ENCODE results near the gene AMBRA1. TPM values are rescaled to one million over a fixed set of nuclear protein-coding genes. Genes with fewer than 3 reads are reported as not detected.

The AMBRA1 gene
- total RNA-seq, 2 experiments from 2014 or later = 24.6 to 30.7 TPM

- Histone ChIP-seq H4K20me1 (ENCODE audit: insufficient read depth, low read length) (no peaks in the 10 kb centered on the region), H3K4me2 (ENCODE audit: low read length) (no peak overlapping the region), H3K9me2 (ENCODE audit: insufficient read depth, low read length) (no peaks in the 10 kb centered on the region), H2AFZ (ENCODE audit: low read length) (no peak overlapping the region), H3K27ac (ENCODE audit: low read depth, low read length, poor library complexity, severe bottlenecking) (no peak overlapping the region), H3K4me1 (ENCODE audit: insufficient read depth, low read length, poor library complexity, severe bottlenecking) (peaks cover 6% of the 10 kb centered on the region), H3K4me3 (ENCODE audit: low read depth, low read length, poor library complexity, severe bottlenecking) (no peak overlapping the region), H3K79me2 (ENCODE audit: insufficient read depth, low read depth, low read length) (no peaks in the 10 kb centered on the region), H3K9me3 (ENCODE audit: low read length) (no peaks in the 10 kb centered on the region), H3K36me3 (ENCODE audit: insufficient read depth, low read length) (peaks cover 32% of the 10 kb centered on the region)
- no peak for DNase-seq (ENCODE audit: low spot score)
- TF ChIP-seq CTCF (conservative IDR thresholded peaks at IDR 0.05; ENCODE audit: low read length) (no peak), EZH2phosphoT487 (IDR thresholded peaks at IDR 0.05; ENCODE audit: borderline replicate concordance, low read depth, low read length) (no peak)
- intact Hi-C loops (cut with micrococcal nuclease; ENCODE audit: unreplicated experiment) = no loop called here
- ChIA-PET CTCF (ENCODE audit: unreplicated experiment) (no interaction called here), POLR2A (interaction anchor here (0.5 kb wide), 1 partner anchor 436 kb away, joined by 3 read pairs; no protein-coding TSS in a partner anchor)
- no TSS peak for BruUV-seq (replicated peaks)
Measured at GRCh38 chr11:46444305-46444704, 149.5 kb downstream of the AMBRA1 start.

GRCh38 chr11:46438211-46438610 lies 155.6 kb downstream of the AMBRA1 start:
- Histone ChIP-seq H3K9me2 (ENCODE audit: insufficient read depth, low read length) (no peaks in the 10 kb centered on the region), H2AFZ (ENCODE audit: low read length) (no peak overlapping the region), H3K4me2 (ENCODE audit: low read length) (no peak overlapping the region), H3K79me2 (ENCODE audit: insufficient read depth, low read depth, low read length) (no peaks in the 10 kb centered on the region), H3K4me3 (ENCODE audit: low read depth, low read length, poor library complexity, severe bottlenecking) (no peak overlapping the region), H4K20me1 (ENCODE audit: insufficient read depth, low read length) (no peaks in the 10 kb centered on the region), H3K36me3 (ENCODE audit: insufficient read depth, low read length) (peaks cover 45% of the 10 kb centered on the region), H3K9me3 (ENCODE audit: low read length) (no peaks in the 10 kb centered on the region), H3K4me1 (ENCODE audit: insufficient read depth, low read length, poor library complexity, severe bottlenecking) (no peaks in the 10 kb centered on the region), H3K27ac (ENCODE audit: low read depth, low read length, poor library complexity, severe bottlenecking) (no peak overlapping the region)
- no TSS peak for BruUV-seq (replicated peaks)
- ChIA-PET CTCF (ENCODE audit: unreplicated experiment) (no interaction called here), POLR2A (interaction anchor here (1.1 kb wide), 1 partner anchor 58 kb away, joined by 4 read pairs; no protein-coding TSS in a partner anchor)
- DNase-seq (ENCODE audit: low spot score) = no peak
- no peak for TF ChIP-seq CTCF (conservative IDR thresholded peaks at IDR 0.05; ENCODE audit: low read length)
- no peak for TF ChIP-seq EZH2phosphoT487 (IDR thresholded peaks at IDR 0.05; ENCODE audit: borderline replicate concordance, low read depth, low read length)
- intact Hi-C loops (cut with micrococcal nuclease; ENCODE audit: unreplicated experiment) = no loop called here

GRCh38 chr11:46437122-46437689 lies 156.6 kb downstream of the AMBRA1 start:
- H3K27ac ChIP-seq (ENCODE audit: low read depth, low read length, poor library complexity, severe bottlenecking) = no peak overlapping the region
- TF ChIP-seq EZH2phosphoT487 (IDR thresholded peaks at IDR 0.05; ENCODE audit: borderline replicate concordance, low read depth, low read length) = no peak
- TF ChIP-seq CTCF (conservative IDR thresholded peaks at IDR 0.05; ENCODE audit: low read length) = no peak
- CTCF ChIA-PET (ENCODE audit: unreplicated experiment) = interaction anchor here (0.8 kb wide), 1 partner anchor 9 kb away, joined by 3 read pairs; no protein-coding TSS in a partner anchor
- peaks cover 45% of the 10 kb centered on the region for H3K36me3 ChIP-seq (ENCODE audit: insufficient read depth, low read length)
- H3K79me2 ChIP-seq (ENCODE audit: insufficient read depth, low read depth, low read length) = no peaks in the 10 kb centered on the region
- intact Hi-C loops (cut with micrococcal nuclease; ENCODE audit: unreplicated experiment) = no loop called here
- no peaks in the 10 kb centered on the region for H3K9me2 ChIP-seq (ENCODE audit: insufficient read depth, low read length)
- H3K9me3 ChIP-seq (ENCODE audit: low read length) = no peaks in the 10 kb centered on the region
- H3K4me2 ChIP-seq (ENCODE audit: low read length) = no peak overlapping the region
- no peaks in the 10 kb centered on the region for H4K20me1 ChIP-seq (ENCODE audit: insufficient read depth, low read length)
- no peaks in the 10 kb centered on the region for H3K4me1 ChIP-seq (ENCODE audit: insufficient read depth, low read length, poor library complexity, severe bottlenecking)
- BruUV-seq (replicated peaks) = no TSS peak
- H2AFZ ChIP-seq (ENCODE audit: low read length) = no peak overlapping the region
- DNase-seq (ENCODE audit: low spot score) = no peak
- POLR2A ChIA-PET = interaction anchor here (0.6 to 1.1 kb wide), 5 partner anchors 8 to 335 kb away, joined by 3 to 4 read pairs (median 4); no protein-coding TSS in a partner anchor
- no peak overlapping the region for H3K4me3 ChIP-seq (ENCODE audit: low read depth, low read length, poor library complexity, severe bottlenecking)
